ENCODE data around the gene EHD3.

GRCh38 chr2:31230751-31231150 lies 3.2 kb upstream of the EHD3 start:
- TF ChIP-seq EP300 (IDR thresholded peaks at IDR 0.05; ENCODE audit: borderline replicate concordance) (no peak), MAX (IDR thresholded peaks at IDR 0.05) (no peak), CEBPB (IDR thresholded peaks at IDR 0.05) (no peak), USF1 (IDR thresholded peaks at IDR 0.05) (no peak)
